ENCODE data around the gene HEG1.

HEG1 gene

DNA sequence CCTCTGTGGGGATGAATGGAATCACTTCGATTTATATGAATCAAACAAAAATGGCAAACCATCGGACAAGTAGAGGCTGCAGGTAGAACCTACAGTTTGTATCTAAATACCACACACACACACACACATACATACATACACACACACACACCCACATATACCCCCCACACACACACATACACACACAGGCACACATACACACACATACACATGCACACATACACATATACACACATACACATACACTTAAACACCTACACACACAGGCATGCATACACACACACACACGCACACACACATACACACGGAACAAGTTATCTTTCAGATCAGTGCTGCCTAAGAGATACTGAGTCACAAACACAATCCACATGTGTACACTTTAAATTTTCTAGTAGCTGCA, 24.3 kb downstream of the HEG1 start:
- no peak overlapping the region for H2BK5ac ChIP-seq (ENCODE audit: low read depth, low read length, poor library complexity)

DNA sequence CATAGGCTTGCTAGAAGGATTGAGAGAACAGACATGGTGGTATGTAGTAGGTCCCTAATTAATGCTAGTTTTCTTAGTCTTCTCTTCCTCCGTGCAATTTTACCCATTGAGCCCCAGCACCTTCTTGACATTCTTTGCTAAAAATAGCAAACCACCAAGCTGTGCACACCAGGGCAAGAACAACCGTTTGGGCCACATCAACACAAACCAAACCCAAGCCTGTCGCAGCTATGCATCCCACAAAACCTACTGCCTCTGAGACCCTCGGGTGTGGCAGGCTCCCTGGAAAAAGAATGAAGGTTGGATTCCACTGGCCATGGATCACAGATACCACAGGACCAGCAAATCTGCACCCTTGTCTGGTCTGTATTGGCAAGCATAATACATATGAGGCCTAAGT, 27.1 kb downstream of the HEG1 start:
- Histone ChIP-seq H3K9me3 (ENCODE audit: insufficient read depth, low read depth, low read length) (no peaks in the 10 kb centered on the region), H2AK5ac (ENCODE audit: low read length) (no peak overlapping the region), H3K18ac (ENCODE audit: low read length) (peak overlapping the region; percentile 7), H2BK5ac (ENCODE audit: low read depth, low read length, poor library complexity) (no peak overlapping the region), H3K79me2 (ENCODE audit: control insufficient read depth, insufficient read depth, low read length, poor library complexity) (no peaks in the 10 kb centered on the region), H4K91ac (ENCODE audit: low read depth, low read length) (no peak overlapping the region), H2BK120ac (ENCODE audit: insufficient read depth, low read length, poor library complexity) (no peak overlapping the region), H3K79me1 (ENCODE audit: low read length) (no peaks in the 10 kb centered on the region), H3K4me2 (ENCODE audit: low read length) (no peak overlapping the region), H4K12ac (ENCODE audit: low read depth, low read length) (no peak overlapping the region), H3K23ac (ENCODE audit: low read length) (no peak overlapping the region), H3K9ac (ENCODE audit: low read length) (no peak overlapping the region), H2BK12ac (ENCODE audit: low read length) (no peak overlapping the region), H3K14ac (ENCODE audit: low read length) (no peak overlapping the region), H3K27me3 (ENCODE audit: insufficient read depth, low read length) (no peaks in the 10 kb centered on the region), H3K4ac (ENCODE audit: low read depth, low read length) (no peak overlapping the region), H3K4me1 (ENCODE audit: control insufficient read depth in 1 of 2, insufficient read depth in 2 of 2, low read length in 2 of 2) (peaks cover 3 to 9% of the 10 kb centered on the region in 2 experiments), H3K4me3 (ENCODE audit: low read depth, low read length) (no peak overlapping the region), H3K36me3 (ENCODE audit: control insufficient read depth in 1 of 2, insufficient read depth in 2 of 2, low read length in 2 of 2) (peaks cover 17 to 33% of the 10 kb centered on the region in 2 experiments), H2AFZ (ENCODE audit: insufficient read depth, low read length, poor library complexity) (no peak overlapping the region), H3K27ac (ENCODE audit: low read depth, low read length) (no peak overlapping the region), H4K8ac (ENCODE audit: low read depth, low read length) (no peak overlapping the region)
- no peak for DNase-seq
- no CpG with 5 or more reads among the region's 4 CpGs for WGBS (ENCODE audit: extremely low coverage, insufficient coverage, insufficient read length)

More for the DNA sequence above, 24.3 kb downstream of the HEG1 start:
- Histone ChIP-seq H3K36me3 (ENCODE audit: control insufficient read depth in 1 of 2, insufficient read depth in 2 of 2, low read length in 2 of 2) (peaks cover 11 to 21% of the 10 kb centered on the region in 2 experiments), H3K4ac (ENCODE audit: low read depth, low read length) (no peak overlapping the region), H3K79me1 (ENCODE audit: low read length) (no peaks in the 10 kb centered on the region), H4K12ac (ENCODE audit: low read depth, low read length) (no peak overlapping the region), H2AFZ (ENCODE audit: insufficient read depth, low read length, poor library complexity) (no peak overlapping the region), H3K23ac (ENCODE audit: low read length) (no peak overlapping the region), H3K18ac (ENCODE audit: low read length) (no peak overlapping the region), H3K9ac (ENCODE audit: low read length) (no peak overlapping the region), H4K91ac (ENCODE audit: low read depth, low read length) (no peak overlapping the region), H3K4me1 (ENCODE audit: control insufficient read depth in 1 of 2, insufficient read depth in 2 of 2, low read length in 2 of 2) (peaks cover 3 to 9% of the 10 kb centered on the region in 2 experiments), H2BK120ac (ENCODE audit: insufficient read depth, low read length, poor library complexity) (no peak overlapping the region), H3K9me3 (ENCODE audit: insufficient read depth, low read depth, low read length) (no peaks in the 10 kb centered on the region), H2AK5ac (ENCODE audit: low read length) (no peak overlapping the region), H3K79me2 (ENCODE audit: control insufficient read depth, insufficient read depth, low read length, poor library complexity) (no peaks in the 10 kb centered on the region), H3K27me3 (ENCODE audit: insufficient read depth, low read length) (no peaks in the 10 kb centered on the region), H3K4me3 (ENCODE audit: low read depth, low read length) (no peak overlapping the region), H3K27ac (ENCODE audit: low read depth, low read length) (no peak overlapping the region), H3K4me2 (ENCODE audit: low read length) (no peak overlapping the region), H2BK12ac (ENCODE audit: low read length) (no peak overlapping the region), H4K8ac (ENCODE audit: low read depth, low read length) (no peak overlapping the region), H3K14ac (ENCODE audit: low read length) (no peak overlapping the region)
- no CpG with 5 or more reads among the region's 4 CpGs for WGBS (ENCODE audit: extremely low coverage, insufficient coverage, insufficient read length)
- DNase-seq = no peak

DNA sequence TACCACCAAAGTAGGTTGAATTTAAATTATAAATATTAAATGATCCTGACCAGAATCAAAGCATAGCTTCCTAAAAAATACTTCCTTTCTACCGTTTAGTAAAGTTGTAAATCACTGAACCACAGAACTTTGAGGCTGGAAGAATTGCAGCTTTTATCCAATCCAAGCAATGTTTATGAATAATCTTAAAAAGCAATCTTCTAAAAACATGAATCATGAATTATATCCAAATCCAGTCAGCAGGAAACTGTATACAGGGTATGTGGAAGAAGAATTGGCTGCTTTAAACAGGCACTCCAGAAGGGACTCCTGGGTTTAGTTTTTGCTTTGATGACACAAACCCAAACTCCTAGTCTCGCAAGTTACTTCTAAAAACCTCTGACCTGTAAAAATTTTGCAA, 30.2 kb downstream of the HEG1 start:
- no peak overlapping the region for H2AK5ac ChIP-seq (ENCODE audit: low read length)
- H3K23ac ChIP-seq (ENCODE audit: low read length) = no peak overlapping the region
- no peak overlapping the region for H3K9ac ChIP-seq (ENCODE audit: low read length)
- H3K4me3 ChIP-seq (ENCODE audit: low read depth, low read length) = no peak overlapping the region
- no peak overlapping the region for H2BK120ac ChIP-seq (ENCODE audit: insufficient read depth, low read length, poor library complexity)
- H3K18ac ChIP-seq (ENCODE audit: low read length) = no peak overlapping the region
- no CpG with 5 or more reads among the region's 2 CpGs for WGBS (ENCODE audit: extremely low coverage, insufficient coverage, insufficient read length)
- H4K91ac ChIP-seq (ENCODE audit: low read depth, low read length) = no peak overlapping the region
- H3K79me2 ChIP-seq (ENCODE audit: control insufficient read depth, insufficient read depth, low read length, poor library complexity) = no peaks in the 10 kb centered on the region
- H3K27ac ChIP-seq (ENCODE audit: low read depth, low read length) = no peak overlapping the region
- no peaks in the 10 kb centered on the region for H3K9me3 ChIP-seq (ENCODE audit: insufficient read depth, low read depth, low read length)
- no peak overlapping the region for H2BK5ac ChIP-seq (ENCODE audit: low read depth, low read length, poor library complexity)
- no peak overlapping the region for H3K4ac ChIP-seq (ENCODE audit: low read depth, low read length)
- H3K36me3 ChIP-seq (ENCODE audit: control insufficient read depth in 1 of 2, insufficient read depth in 2 of 2, low read length in 2 of 2) = peaks cover 19 to 36% of the 10 kb centered on the region in 2 experiments
- H4K12ac ChIP-seq (ENCODE audit: low read depth, low read length) = no peak overlapping the region
- no peak overlapping the region for H3K4me2 ChIP-seq (ENCODE audit: low read length)
- no peak overlapping the region for H4K8ac ChIP-seq (ENCODE audit: low read depth, low read length)
- no peak overlapping the region for H3K14ac ChIP-seq (ENCODE audit: low read length)
- H2BK12ac ChIP-seq (ENCODE audit: low read length) = no peak overlapping the region
- no peak for DNase-seq
- H3K4me1 ChIP-seq (ENCODE audit: control insufficient read depth in 1 of 2, insufficient read depth in 2 of 2, low read length in 2 of 2) = no peaks in the 10 kb centered on the region
- H2AFZ ChIP-seq (ENCODE audit: insufficient read depth, low read length, poor library complexity) = no peak overlapping the region
- no peaks in the 10 kb centered on the region for H3K79me1 ChIP-seq (ENCODE audit: low read length)
- no peaks in the 10 kb centered on the region for H3K27me3 ChIP-seq (ENCODE audit: insufficient read depth, low read length)

DNA sequence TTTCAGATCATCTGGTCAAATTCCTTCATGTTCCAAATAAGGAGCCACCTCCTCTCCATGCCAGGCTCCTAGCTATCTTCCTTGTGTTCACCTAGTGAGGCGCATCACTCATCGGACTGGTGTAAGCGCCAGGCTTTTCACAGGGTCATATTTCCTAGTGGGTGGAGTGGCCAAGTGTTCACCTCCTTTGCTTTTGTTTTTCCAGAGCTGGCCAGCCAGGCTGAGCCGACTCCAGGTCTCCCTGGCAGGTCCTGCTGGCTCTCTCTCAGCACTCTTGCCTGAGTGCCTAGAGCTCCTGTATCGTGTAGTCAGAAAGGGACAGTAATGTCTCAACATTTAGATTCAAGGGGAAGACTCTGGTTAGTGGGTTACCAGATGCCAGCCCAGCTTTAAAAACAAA, 31.0 kb downstream of the HEG1 start:
- H3K79me2 ChIP-seq (ENCODE audit: control insufficient read depth, insufficient read depth, low read length, poor library complexity) = no peaks in the 10 kb centered on the region
- peaks cover 23 to 42% of the 10 kb centered on the region in 2 experiments for H3K36me3 ChIP-seq (ENCODE audit: control insufficient read depth in 1 of 2, insufficient read depth in 2 of 2, low read length in 2 of 2)
- H3K18ac ChIP-seq (ENCODE audit: low read length) = no peak overlapping the region
- H3K27me3 ChIP-seq (ENCODE audit: insufficient read depth, low read length) = no peaks in the 10 kb centered on the region
- H2BK120ac ChIP-seq (ENCODE audit: insufficient read depth, low read length, poor library complexity) = no peak overlapping the region
- no peak overlapping the region for H3K4ac ChIP-seq (ENCODE audit: low read depth, low read length)
- no peak overlapping the region for H3K4me3 ChIP-seq (ENCODE audit: low read depth, low read length)
- no peak overlapping the region for H2AK5ac ChIP-seq (ENCODE audit: low read length)
- WGBS (ENCODE audit: extremely low coverage, insufficient coverage, insufficient read length) = no CpG with 5 or more reads among the region's 5 CpGs
- H4K91ac ChIP-seq (ENCODE audit: low read depth, low read length) = no peak overlapping the region
- no peak overlapping the region for H3K4me2 ChIP-seq (ENCODE audit: low read length)
- no peak overlapping the region for H3K27ac ChIP-seq (ENCODE audit: low read depth, low read length)
- H4K12ac ChIP-seq (ENCODE audit: low read depth, low read length) = no peak overlapping the region
- H3K9ac ChIP-seq (ENCODE audit: low read length) = no peak overlapping the region
- H3K79me1 ChIP-seq (ENCODE audit: low read length) = no peaks in the 10 kb centered on the region
- no peak overlapping the region for H4K8ac ChIP-seq (ENCODE audit: low read depth, low read length)
- no peak overlapping the region for H3K23ac ChIP-seq (ENCODE audit: low read length)
- no peaks in the 10 kb centered on the region for H3K4me1 ChIP-seq (ENCODE audit: control insufficient read depth in 1 of 2, insufficient read depth in 2 of 2, low read length in 2 of 2)
- H3K14ac ChIP-seq (ENCODE audit: low read length) = no peak overlapping the region
- no peak overlapping the region for H2AFZ ChIP-seq (ENCODE audit: insufficient read depth, low read length, poor library complexity)
- no peak overlapping the region for H2BK5ac ChIP-seq (ENCODE audit: low read depth, low read length, poor library complexity)
- H3K9me3 ChIP-seq (ENCODE audit: insufficient read depth, low read depth, low read length) = no peaks in the 10 kb centered on the region
- H2BK12ac ChIP-seq (ENCODE audit: low read length) = no peak overlapping the region
- no peak for DNase-seq

Measured in trophoblast cell (in vitro differentiated cells and primary cell).